IPS DF 19.7 (cell line): ENCODE measurements around the gene PDIA5.
A peak's percentile ranks its signal among the peaks of the same experiment; 100 is the strongest.
"Not testable (repeated sequence)": the region's sequence is repeated elsewhere in the genome, so short reads cannot be mapped to it uniquely, and the experiment has no call there.

Source experiments
- DNase-seq: peaks from one replicate; pipeline ENCODE4 v3.0.0-alpha.2; 2013; ENCODE audit warnings: low read depth, low spot score

The PDIA5 gene

DNA sequence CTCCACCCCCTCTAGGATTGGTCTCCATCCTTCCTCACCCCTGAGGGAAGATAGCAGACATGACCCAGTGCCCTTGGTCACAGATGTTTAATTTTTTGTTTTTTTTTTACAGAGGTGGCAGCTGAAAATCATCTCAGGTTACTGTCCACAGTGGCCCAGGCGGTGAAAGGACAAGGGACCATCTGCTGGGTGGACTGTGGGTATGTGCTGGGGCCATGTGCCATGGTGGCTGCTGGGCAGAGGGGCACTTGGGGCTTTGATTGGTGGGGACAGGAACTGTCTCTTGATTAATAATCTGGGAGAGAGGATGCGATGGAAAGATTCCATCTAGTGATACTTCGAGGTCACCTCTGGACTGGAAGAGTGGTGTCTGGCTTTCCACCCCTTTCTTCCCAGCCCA is 25.4 kb downstream of the PDIA5 start:
- no peak for DNase-seq

DNA sequence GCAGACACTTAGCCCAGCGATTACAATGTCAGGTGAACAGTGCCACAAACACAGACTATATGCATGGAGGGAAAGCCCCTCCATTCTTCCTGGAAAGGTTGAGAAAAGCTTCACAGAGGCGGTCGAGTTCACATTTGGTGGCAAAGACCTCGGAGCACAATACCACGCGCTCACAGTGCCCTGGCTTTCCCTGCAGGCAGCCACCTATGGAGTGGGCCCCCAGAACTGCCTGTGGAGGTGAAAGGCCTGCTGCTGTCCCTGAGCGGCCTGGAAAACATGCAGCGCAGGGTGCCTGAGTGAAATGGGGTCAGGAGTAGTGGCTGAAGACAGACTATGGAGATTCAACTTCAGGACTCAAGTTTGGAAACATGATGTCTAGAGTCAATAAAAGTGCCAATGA is 26.9 kb downstream of the PDIA5 start:
- no peak for DNase-seq

DNA sequence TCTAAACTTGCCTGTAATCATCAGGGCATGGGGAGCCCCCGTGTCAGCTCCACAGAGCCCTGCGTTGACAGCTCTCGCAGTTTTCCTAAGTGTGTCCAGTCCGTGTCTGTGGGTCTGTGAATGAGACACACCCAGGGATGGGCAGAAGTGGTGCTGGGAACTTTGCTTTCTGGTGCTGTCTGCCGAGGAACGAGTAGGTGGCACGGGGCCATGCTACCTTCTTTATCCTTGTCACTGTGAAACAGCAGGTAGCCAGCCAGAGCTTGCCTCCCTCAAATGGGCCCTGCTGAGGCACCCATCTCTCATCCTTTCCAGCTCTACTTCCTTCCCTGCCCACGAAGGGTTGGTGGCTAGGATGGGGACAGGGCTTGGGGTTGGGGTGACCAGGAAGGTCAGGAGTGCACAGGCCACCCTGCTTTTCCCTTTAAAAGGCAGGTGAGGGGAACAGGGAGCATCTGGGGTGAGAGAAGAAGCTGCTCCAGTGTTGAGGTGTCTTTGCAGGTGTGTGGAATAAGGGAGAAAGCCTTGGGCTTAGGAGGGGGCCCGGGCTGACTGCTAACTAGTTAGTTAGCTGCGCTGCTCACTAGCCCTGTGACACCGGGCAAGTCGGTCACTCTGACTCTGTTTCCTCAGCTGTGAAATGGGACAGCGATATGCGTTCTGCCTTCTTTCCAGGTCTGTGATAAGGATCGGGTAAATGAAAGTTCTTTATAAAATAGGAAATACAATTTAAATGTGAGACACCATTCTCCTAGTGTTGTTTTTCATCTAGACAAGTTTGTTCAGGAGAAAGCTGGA is 27.9 kb downstream of the PDIA5 start:
- DNase-seq: no peak

DNA sequence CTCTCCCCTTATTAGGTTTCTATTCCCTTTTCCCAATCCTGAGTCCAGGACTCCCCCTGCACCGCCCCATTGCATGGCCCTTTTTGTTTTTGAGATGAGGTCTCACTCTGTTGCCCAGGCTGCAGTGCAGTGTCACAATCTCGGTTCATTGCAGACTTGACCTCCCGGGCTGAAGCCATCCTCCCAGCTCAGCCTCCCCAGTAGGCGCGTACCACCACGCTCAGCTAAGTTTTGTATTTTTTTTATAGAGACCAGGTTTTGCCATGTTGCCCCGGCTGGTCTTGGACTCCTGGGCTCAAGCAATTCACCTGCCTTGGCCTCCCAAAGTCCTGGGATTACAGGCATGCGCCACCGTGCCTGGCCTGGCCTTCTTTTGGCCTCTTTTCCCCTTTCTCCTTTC is 29.3 kb downstream of the PDIA5 start:
- no peak for DNase-seq

DNA sequence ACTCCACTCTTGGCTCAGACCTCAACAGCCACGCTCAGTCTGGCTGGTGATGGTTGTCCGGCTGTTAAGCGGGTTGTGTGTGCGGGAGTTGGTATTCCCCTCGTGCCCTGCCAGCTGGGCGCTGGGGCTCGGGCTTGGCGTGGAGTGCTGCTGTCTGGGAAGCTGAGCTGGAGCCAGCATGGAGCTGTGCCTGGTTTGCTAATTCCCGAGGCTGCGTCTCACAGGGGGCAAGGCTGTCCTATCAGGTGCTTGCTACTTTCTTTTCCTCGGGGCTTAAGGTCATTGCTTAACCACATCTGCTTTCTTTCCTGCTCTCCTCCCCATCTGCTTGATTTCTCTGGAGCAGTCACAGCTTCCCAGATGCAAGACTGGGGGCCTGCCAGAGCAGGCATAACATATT is 29.9 kb downstream of the PDIA5 start:
- no peak for DNase-seq

DNA sequence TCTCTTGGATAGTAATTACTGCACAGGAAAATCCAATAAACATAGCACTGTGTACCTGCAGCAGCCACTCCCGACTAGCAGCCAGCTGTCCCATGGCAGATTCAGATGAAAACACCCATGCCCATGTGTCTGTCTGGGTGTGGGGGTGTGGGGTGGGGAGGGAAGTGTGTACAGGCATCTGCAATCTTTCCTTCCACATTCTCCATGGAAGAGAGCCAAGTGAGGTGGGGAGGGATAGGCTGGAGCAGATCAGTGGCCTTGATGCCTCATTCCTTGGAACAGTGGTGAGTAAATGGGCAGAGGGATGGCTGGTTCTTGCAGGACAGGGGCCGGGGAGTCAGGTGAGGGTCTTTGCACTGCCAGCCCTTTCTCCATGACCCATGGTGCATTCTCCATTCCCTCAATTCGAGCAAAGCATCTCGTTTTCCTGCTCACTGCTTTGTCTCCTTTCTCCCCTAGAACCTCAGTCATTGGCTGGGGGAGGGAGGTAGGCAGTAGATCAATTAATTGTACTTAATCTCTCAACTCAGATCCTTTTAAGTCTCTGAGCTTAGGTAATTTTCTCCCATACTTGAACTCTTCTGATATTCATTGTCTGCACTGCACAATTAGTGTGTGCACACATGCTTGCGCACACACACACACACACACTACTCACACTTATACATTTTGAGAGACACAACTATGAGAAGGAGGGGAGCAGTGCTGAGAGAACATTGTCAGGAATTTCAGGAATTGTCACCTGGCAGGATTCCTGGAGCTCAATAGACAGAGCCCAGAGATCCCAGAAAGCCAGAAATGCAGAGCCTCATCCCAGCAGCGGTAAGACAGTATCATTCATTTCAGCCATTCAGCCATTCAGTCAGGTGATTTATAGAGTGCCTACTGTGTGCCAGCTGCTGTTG is 31.9 kb downstream of the PDIA5 start:
- peak; percentile 38 for DNase-seq

DNA sequence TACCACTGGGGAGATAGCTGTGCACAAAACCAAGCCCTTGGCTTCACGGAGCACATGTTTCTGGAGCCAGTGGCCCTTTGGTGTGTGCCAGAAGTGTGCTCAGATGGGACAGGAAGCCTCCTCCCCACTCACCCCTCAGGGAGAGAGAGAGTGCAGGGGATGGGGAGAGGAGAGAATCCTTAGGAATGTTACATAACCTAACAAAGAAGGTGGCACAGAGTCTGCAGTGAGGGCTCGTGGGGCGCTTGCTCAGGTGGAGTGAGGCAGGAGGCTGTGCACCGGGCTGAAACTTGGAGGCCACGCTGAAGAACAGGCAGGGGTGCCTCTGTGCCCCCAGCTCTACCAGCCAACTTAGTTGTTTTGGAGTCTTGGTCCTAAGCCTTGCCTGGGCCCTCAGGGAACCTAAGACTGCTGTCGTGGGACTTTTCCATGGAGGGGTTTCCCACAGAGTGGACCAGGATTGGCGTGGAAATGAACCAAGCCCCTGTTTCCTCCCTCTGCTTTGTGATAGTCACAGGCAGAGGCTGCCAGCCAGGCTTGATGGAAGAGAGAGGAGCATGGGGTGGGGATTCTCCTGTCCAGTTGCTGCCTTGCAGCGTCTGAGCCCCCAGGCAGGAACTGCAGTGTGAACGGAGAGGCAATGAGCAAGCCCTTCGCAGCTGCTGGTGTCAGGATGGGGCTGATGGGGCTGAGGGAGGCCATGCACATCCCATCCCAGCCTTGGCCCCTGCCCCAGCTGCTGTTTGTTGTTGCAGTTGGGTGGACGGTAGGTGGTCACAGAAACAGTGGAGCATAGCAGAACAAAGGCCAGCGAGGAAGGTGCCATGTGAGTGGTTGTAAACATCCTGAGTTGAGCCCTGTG is 32.7 kb downstream of the PDIA5 start:
- no peak for DNase-seq

DNA sequence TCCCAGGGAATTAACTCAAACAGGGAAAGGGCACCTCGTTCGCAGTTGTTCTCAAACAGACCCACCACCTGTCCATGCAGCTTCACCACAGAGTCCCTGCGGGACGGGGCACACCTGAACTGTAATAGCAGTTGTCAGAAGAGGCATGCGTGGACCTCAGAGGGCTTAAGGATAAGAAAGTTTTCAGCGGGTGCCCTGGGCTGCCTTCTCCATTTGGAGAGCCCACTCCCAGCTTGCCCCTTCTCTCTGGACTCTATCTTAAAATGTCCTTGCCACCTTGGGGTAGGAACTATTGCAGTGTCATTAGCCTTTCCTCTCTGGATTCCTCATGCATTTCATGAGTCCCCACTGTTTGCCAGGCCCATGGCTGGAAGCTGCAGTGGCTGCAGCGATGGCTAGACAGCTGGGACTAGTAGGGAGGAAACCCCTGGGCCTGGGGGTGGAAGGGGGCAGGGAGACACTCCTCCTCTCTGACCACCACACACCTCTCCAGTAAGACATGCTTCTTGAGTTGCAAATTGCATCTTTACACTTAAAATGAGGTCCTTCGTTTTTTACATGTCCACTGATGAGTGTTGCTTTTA is 33.5 kb downstream of the PDIA5 start:
- no peak for DNase-seq

DNA sequence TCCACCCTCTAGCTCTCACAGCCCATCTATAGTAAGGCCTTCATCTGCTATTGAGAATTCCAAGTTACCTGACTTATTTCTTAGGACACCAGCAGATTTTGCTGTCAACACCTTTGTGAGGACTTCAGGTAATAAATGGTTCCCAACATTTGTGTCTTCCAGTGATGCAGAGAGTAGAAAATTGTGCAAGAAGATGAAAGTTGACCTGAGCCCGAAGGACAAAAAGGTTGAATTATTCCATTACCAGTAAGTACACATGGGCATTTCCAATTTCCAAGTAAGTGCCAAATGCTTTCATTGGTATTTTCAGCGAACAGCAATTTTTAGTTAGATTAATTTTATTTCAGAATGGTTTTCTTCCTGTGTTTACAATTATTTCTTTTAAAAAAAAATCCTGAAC is 35.4 kb downstream of the PDIA5 start:
- no peak for DNase-seq

DNA sequence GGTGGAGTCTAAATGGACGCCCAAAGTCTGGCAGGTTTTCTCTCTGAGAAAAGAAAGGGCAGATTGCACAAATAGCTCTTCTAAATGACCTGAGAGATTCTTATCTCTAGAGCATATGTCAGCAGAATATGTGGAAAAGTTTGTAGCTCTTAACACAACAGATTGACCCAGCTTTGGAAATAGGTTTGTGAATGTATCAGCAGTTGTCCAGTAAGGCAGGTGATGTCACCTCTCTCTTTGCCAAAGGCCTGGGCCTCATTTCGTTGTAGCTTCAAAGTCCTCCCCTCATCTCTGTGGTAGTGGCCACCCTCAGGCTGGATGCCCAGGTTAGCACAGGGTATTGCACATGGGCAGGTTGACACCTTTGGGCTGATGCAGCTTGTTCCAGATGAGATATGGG is 36.0 kb downstream of the PDIA5 start:
- no peak for DNase-seq

DNA sequence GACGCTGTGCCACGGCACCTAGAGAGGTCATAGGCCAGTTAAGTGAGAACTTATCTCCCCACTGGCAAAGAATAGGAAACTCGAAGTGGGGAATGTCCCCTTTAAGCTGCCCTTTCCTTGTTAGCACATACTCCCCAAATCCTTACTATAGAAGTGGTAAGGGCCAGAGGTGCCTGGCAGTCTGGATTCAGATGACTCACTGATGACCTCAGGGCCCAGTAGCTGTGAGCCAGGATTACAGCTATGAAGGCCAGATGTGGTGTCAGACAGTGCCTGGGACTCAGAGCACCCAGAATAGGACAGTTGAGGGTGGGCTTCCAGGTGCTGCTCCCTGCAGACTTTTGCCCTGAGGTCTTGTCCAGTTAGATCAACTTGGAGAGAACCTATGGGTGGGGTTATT is 37.7 kb downstream of the PDIA5 start:
- DNase-seq: no peak

DNA sequence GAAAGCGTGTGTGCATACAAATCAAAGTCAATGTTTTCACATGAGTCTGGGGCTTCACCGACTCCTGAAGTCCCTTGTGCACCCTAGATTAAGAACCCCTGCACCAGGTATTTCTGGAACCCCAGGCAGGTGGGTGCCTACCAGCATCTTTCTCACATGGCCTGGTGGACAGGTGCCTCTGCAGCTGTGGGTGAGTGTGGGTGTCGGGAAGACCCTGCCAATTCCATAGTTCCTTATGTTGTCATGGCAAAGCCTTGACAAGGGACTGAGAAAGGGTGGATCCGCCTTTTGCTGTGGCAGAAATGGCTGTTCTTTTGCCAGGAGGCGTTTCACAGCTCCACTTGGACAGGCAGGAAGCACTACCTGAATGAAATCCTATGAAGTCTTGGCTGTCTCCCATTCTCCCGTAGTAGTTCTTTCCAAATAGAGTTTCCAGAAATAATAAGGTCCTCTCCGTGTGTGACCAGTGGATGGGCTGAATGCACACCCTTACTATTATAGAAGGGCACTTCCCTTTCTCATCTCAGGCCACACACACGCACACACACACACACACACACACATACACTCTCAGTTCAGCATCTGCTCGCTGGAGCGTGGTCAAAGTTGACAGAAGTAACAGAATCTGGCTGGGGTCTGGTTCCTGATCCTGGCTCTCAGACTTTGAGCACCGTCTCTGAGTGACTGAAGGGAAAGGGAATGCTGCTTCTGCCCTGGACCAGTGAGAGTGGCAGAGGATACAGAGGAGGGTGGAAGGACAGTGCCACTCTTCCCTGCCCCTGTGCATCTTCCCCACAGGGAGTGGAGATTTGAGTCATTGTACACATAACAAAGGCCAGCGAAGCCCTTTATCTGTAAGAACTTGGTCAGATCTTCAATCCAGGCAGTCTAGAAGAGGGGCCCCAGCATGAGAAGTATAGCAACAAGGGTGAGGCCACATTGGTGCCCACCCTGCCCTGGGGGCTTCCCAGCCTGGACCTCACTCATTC is 38.7 kb downstream of the PDIA5 start:
- no peak for DNase-seq

DNA sequence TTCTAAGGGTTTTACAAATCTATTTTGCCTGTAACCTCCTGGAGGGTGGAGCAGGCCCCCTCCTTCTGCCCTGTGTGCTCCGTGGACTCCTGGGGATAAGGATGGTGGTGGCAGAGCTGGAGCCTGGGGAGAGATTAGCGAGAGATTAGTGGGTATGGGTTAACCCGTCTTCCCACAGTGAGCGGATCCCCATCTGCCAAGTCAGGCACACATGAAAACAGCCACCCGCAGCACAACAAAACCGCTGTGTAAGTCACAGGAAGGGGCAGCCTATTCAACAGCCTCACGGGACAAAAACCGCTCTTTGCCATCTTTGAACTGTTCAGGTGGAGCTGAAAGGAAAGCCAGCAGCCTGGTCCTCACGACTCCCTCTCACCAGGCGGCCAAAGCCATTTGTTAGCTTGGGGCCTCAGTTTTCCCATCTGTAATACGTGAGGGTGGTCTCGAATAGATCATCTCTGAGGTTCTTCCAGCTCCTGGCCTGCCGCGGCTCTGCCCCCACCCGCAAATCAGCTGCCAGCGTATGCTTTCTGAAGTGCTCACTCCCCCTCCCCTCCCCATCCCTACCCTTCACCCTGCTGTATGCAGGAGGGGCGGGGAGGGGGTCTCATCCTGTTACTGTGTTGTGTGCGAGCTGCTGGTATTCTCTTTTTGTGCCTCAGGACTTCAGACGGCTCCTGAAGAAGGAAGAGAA is 43.6 kb downstream of the PDIA5 start:
- DNase-seq: no peak

DNA sequence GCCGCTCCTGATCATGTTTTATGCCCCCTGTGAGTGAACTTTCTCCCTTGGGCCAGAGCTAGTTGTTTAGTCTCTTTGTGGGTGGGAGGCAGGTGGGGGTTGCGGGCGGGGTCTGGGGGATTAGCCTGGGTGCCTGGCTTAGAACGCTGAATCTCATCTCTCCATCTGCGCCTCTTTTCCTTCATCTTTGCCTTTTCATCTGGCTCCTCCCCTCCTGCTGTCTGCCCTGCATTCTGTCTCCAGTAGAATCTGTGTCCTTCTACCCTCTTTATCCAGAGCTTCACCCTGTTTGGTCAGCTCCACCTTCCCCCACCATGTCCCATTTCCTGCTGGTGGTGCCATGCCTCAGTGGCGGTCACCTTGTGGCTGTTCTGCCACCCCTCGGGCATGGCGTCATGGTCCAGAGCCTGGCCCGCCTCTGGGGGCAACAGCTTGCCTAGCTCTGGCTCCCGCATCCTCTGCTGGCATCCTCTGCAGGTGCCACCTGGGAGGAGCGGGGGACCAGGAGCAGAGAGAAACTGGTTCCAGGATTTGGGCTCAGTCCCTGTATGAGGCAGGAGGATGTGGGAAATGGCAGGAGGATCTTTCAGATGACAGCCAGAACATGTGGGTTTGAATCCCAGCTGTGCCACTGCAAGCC is 44.3 kb downstream of the PDIA5 start:
- DNase-seq: no peak

DNA sequence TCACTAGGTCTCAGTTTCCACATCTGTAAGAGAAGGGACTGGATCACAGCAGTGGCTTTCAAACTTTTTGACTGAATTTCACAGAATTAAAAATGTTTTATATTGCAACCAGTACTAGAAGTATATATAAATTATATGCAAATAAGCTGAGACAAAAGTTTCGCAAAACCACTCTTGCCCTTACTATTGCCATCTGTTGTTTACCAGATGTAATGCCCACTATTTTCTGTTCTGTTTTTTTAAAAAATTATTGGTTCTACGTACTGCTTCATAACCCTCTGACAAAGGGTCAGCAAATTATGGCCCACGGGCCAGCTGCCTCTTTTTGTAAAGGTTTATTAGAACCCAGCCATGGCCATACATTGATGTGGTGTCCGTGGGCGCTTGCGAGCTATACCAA is 44.8 kb downstream of the PDIA5 start:
- no peak for DNase-seq

DNA sequence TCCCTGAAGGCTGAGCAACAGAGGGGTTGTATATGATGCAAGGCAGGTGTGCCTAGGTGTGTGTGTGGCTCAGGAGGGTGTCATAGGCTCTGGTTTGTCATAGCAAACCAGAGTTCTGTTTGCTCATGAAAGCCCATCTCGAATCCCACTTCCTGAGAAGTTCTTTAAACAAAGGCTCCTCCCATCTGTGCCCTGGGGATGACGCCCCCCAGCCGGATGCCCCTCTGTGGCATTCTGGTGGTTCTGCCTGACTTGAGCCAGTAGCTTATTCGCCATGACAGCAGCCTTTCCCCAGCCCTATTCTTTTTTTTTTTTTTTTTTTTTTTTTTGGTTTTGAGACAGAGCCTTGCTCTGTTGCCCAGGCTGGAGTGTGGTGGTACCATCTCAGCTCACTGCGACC is 45.4 kb downstream of the PDIA5 start:
- DNase-seq: no peak

DNA sequence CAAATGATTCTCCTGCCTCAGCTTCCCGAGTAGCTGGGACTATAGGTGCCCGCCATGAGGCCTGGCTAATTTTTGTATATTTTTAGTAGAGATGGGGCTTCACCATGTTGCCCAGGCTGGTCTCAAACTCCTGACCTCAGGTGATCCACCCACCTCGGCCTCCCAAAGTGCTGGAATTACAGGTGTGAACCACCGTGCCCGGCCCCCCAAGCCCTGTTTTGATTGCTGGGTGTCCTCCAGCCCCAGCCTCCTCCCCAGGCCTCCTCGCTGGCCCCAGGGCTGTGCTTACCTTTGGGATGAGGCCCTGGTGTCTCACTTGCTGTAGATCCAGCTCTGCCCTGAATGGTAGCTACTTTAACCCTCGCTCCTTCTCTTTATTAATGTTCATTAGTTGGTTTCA is 45.8 kb downstream of the PDIA5 start:
- DNase-seq: not testable (repeated sequence)

DNA sequence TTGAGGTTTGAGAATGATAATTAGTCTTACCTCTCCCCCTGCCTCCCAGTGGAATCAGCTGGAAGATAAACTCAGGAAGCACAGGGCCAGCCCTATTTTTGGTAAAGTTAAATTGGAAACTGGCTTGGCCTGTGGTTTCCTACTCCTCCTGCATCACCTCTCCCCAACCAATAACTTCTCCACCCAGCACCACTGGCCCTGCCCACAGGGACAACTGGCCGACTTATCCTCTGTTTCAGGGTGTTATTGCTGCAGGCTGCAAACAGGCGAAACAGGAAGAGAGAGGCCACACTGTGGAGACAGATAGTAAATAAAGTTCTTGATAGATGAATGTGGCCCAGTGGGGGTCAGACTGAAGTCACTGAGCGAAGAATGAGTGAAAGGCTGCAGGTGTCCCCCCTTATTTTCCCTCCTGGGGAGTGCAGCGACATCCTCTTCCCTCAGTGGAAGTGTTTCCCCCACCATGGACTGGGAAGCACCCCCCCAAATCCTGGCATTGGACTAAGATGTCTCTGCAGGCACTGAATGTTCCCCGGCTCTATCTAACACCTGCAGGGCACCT is 47.1 kb downstream of the PDIA5 start:
- no peak for DNase-seq

DNA sequence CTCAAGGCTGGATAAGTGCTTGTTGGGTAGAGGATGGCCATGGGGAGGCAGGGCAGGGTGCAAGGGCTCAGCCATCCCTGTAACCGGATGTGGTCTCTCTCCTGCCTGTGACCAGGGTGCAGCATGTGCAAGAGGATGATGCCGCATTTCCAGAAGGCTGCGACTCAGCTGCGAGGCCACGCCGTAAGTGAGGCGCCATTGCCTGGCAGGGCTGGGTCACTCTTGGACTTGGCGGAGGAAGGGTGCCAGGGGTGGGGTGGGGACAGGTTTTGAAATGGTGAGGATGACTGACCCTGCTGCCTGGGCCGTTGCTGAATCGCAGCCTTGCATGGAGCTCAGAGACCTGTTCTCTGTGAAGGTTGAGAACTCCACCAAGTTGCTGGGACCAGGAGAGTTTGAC is 49.3 kb downstream of the PDIA5 start:
- no peak for DNase-seq
